ENCODE results near the gene MXI1. TPM values are rescaled to one million over a fixed set of nuclear protein-coding genes. Genes with fewer than 3 reads are reported as not detected.
A peak's percentile ranks its signal among the peaks of the same experiment; 100 is the strongest.

Gene MXI1
- total RNA-seq, 1 donor from 2014 or later, result 49.8 TPM

DNA sequence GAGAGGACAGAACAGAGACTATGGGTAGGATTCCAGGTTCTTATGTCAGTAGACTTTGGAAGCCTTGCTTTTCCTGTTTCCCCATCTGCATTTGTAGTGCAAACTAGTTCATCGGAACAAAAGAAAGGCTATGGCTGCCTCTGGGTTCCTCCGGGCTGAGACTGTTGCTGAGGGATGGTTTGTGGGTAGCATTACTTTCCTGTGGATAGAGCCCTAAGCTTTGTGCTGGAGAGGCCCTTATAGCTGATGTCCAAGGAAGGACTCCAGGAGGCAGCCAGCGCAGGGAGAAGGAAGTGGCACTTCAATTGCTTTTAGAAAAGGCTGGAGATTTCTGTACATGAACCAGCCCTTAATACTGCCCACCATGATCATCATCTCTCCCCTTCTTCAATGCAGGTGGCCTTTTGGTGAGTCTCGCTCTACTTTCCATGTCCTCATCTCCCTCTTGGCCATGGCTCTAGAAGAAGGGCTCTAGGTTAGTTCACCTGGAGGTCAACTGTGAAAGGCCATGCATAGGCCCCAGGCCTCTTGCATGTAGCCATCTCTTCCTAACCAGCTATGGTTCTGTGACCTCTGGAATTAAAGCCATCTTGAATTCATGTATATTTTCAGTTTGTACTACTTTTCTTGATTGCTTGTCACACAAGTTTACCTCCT is 15.4 kb downstream of the MXI1 start:
- no peak for DNase-seq (ENCODE audit: extremely low spot score in 2 of 2)
- peaks cover 17% of the 10 kb centered on the region for H3K4me1 ChIP-seq
- no peaks in the 10 kb centered on the region for H3K27me3 ChIP-seq
- H3K36me3 ChIP-seq, result no peaks in the 10 kb centered on the region
- intact Hi-C loops (cut with DNase I), result loop anchor here (10.0 kb wide), 1 partner anchor 52 kb away; no protein-coding TSS in a partner anchor
- no peaks in the 10 kb centered on the region for H3K9me3 ChIP-seq
- no peak overlapping the region for H3K4me3 ChIP-seq
- TF ChIP-seq POLR2A (IDR thresholded peaks at IDR 0.05), result no peak
- TF ChIP-seq, protein P1, sequence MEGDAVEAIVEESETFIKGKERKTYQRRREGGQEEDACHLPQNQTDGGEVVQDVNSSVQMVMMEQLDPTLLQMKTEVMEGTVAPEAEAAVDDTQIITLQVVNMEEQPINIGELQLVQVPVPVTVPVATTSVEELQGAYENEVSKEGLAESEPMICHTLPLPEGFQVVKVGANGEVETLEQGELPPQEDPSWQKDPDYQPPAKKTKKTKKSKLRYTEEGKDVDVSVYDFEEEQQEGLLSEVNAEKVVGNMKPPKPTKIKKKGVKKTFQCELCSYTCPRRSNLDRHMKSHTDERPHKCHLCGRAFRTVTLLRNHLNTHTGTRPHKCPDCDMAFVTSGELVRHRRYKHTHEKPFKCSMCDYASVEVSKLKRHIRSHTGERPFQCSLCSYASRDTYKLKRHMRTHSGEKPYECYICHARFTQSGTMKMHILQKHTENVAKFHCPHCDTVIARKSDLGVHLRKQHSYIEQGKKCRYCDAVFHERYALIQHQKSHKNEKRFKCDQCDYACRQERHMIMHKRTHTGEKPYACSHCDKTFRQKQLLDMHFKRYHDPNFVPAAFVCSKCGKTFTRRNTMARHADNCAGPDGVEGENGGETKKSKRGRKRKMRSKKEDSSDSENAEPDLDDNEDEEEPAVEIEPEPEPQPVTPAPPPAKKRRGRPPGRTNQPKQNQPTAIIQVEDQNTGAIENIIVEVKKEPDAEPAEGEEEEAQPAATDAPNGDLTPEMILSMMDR (IDR thresholded peaks at IDR 0.05), result no peak
- no peak for TF ChIP-seq POLR2AphosphoS5 (IDR thresholded peaks at IDR 0.05; ENCODE audit: insufficient read depth in 1 of 2, low read depth in 1 of 2)
- peak overlapping the region; percentile 78 for H3K27ac ChIP-seq

DNA sequence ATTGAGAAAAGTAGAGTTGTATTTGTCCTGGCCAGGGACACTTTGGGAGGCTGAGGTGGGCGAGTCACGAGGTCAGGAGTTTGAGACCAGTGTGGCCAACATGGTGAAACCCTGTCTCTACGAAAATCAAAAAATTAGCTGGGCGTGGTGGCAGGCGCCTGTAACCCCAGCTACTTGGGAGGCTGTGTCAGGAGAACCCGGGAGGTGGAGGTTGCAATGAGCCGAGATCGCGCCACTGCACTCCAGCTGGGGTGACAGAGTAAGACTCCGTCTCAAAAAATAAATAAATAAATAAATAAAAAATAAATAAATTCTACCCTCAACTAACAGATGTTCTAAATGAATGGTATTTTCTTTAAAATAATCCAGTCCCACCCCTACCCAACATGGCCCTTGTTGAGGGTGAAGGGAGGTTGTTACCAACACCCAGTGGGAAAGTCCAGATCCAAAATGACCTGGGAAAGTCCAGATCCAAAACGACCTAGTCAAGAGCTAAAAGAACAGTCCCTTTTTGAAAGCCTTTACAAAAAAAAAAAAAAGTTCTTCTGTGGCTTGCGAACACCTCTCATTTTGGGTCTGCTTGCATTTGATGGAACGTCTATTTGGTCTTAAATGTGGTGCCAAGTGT is 16.0 kb downstream of the MXI1 start:
- Histone ChIP-seq H3K27ac (peak overlapping the region; percentile 78), H3K36me3 (peaks cover 0 to 4% of the 10 kb centered on the region in 2 donors), H3K4me3 (no peak overlapping the region), H3K9me3 (no peaks in the 10 kb centered on the region), H3K4me1 (peaks cover 23% of the 10 kb centered on the region), H3K27me3 (no peaks in the 10 kb centered on the region)
- TF ChIP-seq POLR2A (IDR thresholded peaks at IDR 0.05) (no peak), POLR2AphosphoS5 (IDR thresholded peaks at IDR 0.05; ENCODE audit: insufficient read depth in 1 of 2, low read depth in 1 of 2) (no peak)
- TF ChIP-seq, protein P1 (IDR thresholded peaks at IDR 0.05), result no peak
- DNase-seq (ENCODE audit: extremely low spot score in 2 of 2), result no peak
- intact Hi-C loops (cut with DNase I), result loop anchor here (10.0 kb wide), 1 partner anchor 51 kb away; no protein-coding TSS in a partner anchor

DNA sequence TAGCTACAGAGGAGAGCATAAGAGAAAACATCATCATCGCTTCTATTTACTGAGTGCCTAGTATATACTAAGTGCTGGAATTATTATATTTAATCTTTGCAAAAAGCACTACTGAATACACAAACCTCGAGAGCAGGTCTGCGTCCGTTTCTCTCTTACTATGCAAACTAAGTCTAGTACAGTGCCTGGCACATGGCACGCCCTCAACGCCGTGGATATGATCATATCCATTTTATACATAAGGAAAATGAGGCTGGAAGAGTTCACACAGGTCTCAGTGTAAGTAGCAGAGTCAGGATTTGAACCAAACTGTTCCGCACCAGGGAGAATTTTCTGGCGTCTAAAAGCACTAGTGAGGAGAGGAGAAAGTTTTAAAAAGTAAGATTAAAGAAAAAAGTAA is 17.6 kb downstream of the MXI1 start:
- H3K36me3 ChIP-seq, result peaks cover 0 to 4% of the 10 kb centered on the region in 2 donors
- DNase-seq (ENCODE audit: extremely low spot score in 2 of 2), result no peak
- no peaks in the 10 kb centered on the region for H3K27me3 ChIP-seq
- peaks cover 23% of the 10 kb centered on the region for H3K4me1 ChIP-seq
- H3K4me3 ChIP-seq, result peak overlapping the region in 1 of 2 donors; percentile 79
- peak overlapping the region; percentile 96 for H3K27ac ChIP-seq
- intact Hi-C loops (cut with DNase I), result loop anchor here (10.0 kb wide), 1 partner anchor 50 kb away; no protein-coding TSS in a partner anchor
- H3K9me3 ChIP-seq, result no peaks in the 10 kb centered on the region
- TF ChIP-seq POLR2A (IDR thresholded peaks at IDR 0.05) (no peak), POLR2AphosphoS5 (IDR thresholded peaks at IDR 0.05; ENCODE audit: insufficient read depth in 1 of 2, low read depth in 1 of 2) (no peak)
- TF ChIP-seq, protein P1 (IDR thresholded peaks at IDR 0.05), result no peak

DNA sequence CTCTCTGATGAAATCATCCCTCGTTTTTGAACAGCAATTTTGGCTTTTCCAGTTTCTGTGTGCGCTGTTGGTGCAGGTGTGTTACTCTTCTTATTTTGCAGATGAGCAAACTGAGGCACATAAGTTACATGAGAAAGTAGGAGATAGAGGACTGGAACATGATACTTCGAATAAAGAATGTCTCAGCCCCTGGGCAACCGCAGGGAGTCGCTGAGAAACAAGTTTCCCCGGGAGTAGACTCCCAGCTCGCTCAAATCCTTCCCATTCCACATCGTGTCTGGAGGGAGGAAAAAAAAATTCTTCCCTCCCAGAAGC is 18.0 kb downstream of the MXI1 start:
- H3K4me3 ChIP-seq, result peak overlapping the region; percentile 79 to 93
- H3K4me1 ChIP-seq, result peaks cover 23% of the 10 kb centered on the region
- DNase-seq (ENCODE audit: extremely low spot score in 2 of 2), result no peak
- H3K9me3 ChIP-seq, result no peaks in the 10 kb centered on the region
- H3K36me3 ChIP-seq, result peaks cover 0 to 4% of the 10 kb centered on the region in 2 donors
- TF ChIP-seq POLR2AphosphoS5 (IDR thresholded peaks at IDR 0.05; ENCODE audit: insufficient read depth in 1 of 2, low read depth in 1 of 2), result no peak
- TF ChIP-seq, protein P1 (IDR thresholded peaks at IDR 0.05), result peak in 1 of 3 experiments; percentile 6
- no peaks in the 10 kb centered on the region for H3K27me3 ChIP-seq
- intact Hi-C loops (cut with DNase I), result loop anchor here (10.0 kb wide), 1 partner anchor 49 kb away; no protein-coding TSS in a partner anchor
- H3K27ac ChIP-seq, result peak overlapping the region; percentile 96
